ENCODE data around the gene PSMD2.

Gene PSMD2

DNA sequence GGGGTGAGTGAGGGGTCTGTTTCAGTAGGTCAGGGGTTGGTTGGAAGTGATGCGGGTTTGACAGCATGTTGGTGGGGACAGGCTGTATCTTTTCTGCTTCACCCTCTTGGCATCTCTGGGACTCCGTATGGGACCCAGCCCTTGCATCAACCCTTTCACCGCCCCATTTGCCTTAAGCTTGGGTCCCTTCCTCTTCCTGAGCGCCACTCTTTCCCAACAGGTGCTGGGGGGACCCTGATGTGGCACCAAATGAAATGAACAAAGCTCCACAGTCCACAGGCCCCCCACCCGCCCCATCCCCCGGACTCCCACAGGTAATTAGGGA is 16.5 kb downstream of the PSMD2 start:
- peaks cover 5% of the 10 kb centered on the region for H3F3A ChIP-seq (ENCODE audit: control insufficient read depth, insufficient read depth)
- H4K20me1 ChIP-seq (ENCODE audit: control insufficient read depth, insufficient read depth, low read depth, low read length), result peaks cover 43% of the 10 kb centered on the region
- H3K27me3 ChIP-seq (ENCODE audit: control insufficient read depth, low read length), result no peaks in the 10 kb centered on the region
- no peak for TF ChIP-seq EZH2phosphoT487 (IDR thresholded peaks at IDR 0.05; ENCODE audit: borderline replicate concordance, low read length)
- no peak for TF ChIP-seq CTCF (IDR thresholded peaks at IDR 0.05; ENCODE audit: low read depth, low read length, poor library complexity, severe bottlenecking)
- H3K79me2 ChIP-seq (ENCODE audit: control insufficient read depth, low read length), result peaks cover 58% of the 10 kb centered on the region
- peak overlapping the region; percentile 79 for H3K4me3 ChIP-seq (ENCODE audit: low read length)
- no peaks in the 10 kb centered on the region for H3K9me3 ChIP-seq (ENCODE audit: control insufficient read depth, insufficient read depth, low read length)
- peaks cover 30% of the 10 kb centered on the region for H3K4me1 ChIP-seq (ENCODE audit: control insufficient read depth, low read length)
- H3K4me2 ChIP-seq (ENCODE audit: low read length), result peak overlapping the region; percentile 77
- H3K36me3 ChIP-seq (ENCODE audit: control insufficient read depth, low read length), result peaks cover 56% of the 10 kb centered on the region
- peak overlapping the region; percentile 43 for H3K27ac ChIP-seq (ENCODE audit: low read depth, low read length)
- no peaks in the 10 kb centered on the region for H3K9me2 ChIP-seq (replicated peaks; ENCODE audit: control insufficient read depth, low read length)

GRCh38 chr3:184315871-184316661 is 17.0 kb downstream of the PSMD2 start:
- Histone ChIP-seq H3K9me3 (ENCODE audit: control insufficient read depth, insufficient read depth, low read length) (no peaks in the 10 kb centered on the region), H3K27ac (ENCODE audit: low read depth, low read length) (0 out of 2 replicates have a peak overlapping the region, but pooled peaks have one; percentile 43), H3K27me3 (ENCODE audit: control insufficient read depth, low read length) (no peaks in the 10 kb centered on the region), H3K4me1 (ENCODE audit: control insufficient read depth, low read length) (peaks cover 30% of the 10 kb centered on the region), H3K4me2 (ENCODE audit: low read length) (peak overlapping the region; percentile 77), H4K20me1 (ENCODE audit: control insufficient read depth, insufficient read depth, low read depth, low read length) (peaks cover 47% of the 10 kb centered on the region), H3F3A (ENCODE audit: control insufficient read depth, insufficient read depth) (peaks cover 5% of the 10 kb centered on the region), H3K36me3 (ENCODE audit: control insufficient read depth, low read length) (peaks cover 62% of the 10 kb centered on the region), H3K79me2 (ENCODE audit: control insufficient read depth, low read length) (peaks cover 64% of the 10 kb centered on the region), H3K9me2 (replicated peaks; ENCODE audit: control insufficient read depth, low read length) (no peaks in the 10 kb centered on the region), H3K4me3 (ENCODE audit: low read length) (peak overlapping the region; percentile 79)
- no peak for TF ChIP-seq EZH2phosphoT487 (IDR thresholded peaks at IDR 0.05; ENCODE audit: borderline replicate concordance, low read length)
- no peak for TF ChIP-seq CTCF (IDR thresholded peaks at IDR 0.05; ENCODE audit: low read depth, low read length, poor library complexity, severe bottlenecking)

DNA sequence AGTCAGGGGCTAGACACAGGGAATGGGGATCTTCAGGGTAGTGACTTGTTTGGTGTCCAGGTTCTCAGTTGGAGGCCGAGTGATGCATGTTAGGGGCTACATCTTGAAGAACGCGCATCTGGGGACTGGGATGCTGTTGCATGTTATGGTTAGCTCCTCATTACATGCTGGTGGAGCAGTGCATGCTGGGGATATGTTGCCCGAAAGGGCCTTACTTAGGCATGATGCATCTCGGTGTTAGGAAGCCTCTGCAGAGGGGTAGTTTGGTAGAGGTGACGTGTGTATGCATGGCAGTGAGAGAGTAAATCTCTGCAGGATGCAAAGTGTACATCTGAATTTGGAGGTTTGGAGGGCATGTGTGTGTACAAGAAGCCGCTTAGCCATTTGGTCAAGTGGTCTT is 17.8 kb downstream of the PSMD2 start:
- peaks cover 71% of the 10 kb centered on the region for H3K79me2 ChIP-seq (ENCODE audit: control insufficient read depth, low read length)
- H3K36me3 ChIP-seq (ENCODE audit: control insufficient read depth, low read length), result peaks cover 69% of the 10 kb centered on the region
- TF ChIP-seq CTCF (IDR thresholded peaks at IDR 0.05; ENCODE audit: low read depth, low read length, poor library complexity, severe bottlenecking) (no peak), EZH2phosphoT487 (IDR thresholded peaks at IDR 0.05; ENCODE audit: borderline replicate concordance, low read length) (no peak)
- H3F3A ChIP-seq (ENCODE audit: control insufficient read depth, insufficient read depth), result peaks cover 1% of the 10 kb centered on the region
- H3K9me3 ChIP-seq (ENCODE audit: control insufficient read depth, insufficient read depth, low read length), result no peaks in the 10 kb centered on the region
- H3K27me3 ChIP-seq (ENCODE audit: control insufficient read depth, low read length), result no peaks in the 10 kb centered on the region
- peaks cover 47% of the 10 kb centered on the region for H4K20me1 ChIP-seq (ENCODE audit: control insufficient read depth, insufficient read depth, low read depth, low read length)
- peaks cover 30% of the 10 kb centered on the region for H3K4me1 ChIP-seq (ENCODE audit: control insufficient read depth, low read length)
- H3K4me2 ChIP-seq (ENCODE audit: low read length), result peak overlapping the region; percentile 77
- peak overlapping the region; percentile 79 for H3K4me3 ChIP-seq (ENCODE audit: low read length)
- no peak overlapping the region for H3K27ac ChIP-seq (ENCODE audit: low read depth, low read length)
- H3K9me2 ChIP-seq (replicated peaks; ENCODE audit: control insufficient read depth, low read length), result no peaks in the 10 kb centered on the region
